GM06990 (cell line): ENCODE measurements around the gene NME3.

Source experiments
- DNase-seq: peaks from one replicate; pipeline ENCODE4 v3.0.0-alpha.2; 2011; ENCODE audit not compliant: insufficient read length; ENCODE audit errors: extremely low read depth
- H3K27me3 ChIP-seq: replicated peaks from 2 replicates; pipeline ENCODE4 v1.6.0; 2011; ENCODE audit warnings: low read length; ENCODE audit not compliant: control insufficient read depth, insufficient read depth
- H3K36me3 ChIP-seq: 2 replicates; pipeline ENCODE4 v1.5.1; 2011; ENCODE audit warnings: low read length; ENCODE audit not compliant: control insufficient read depth, insufficient read depth
- H3K4me3 ChIP-seq: replicated peaks from 2 replicates; pipeline ENCODE4 v1.5.1; 2011; ENCODE audit warnings: low read depth, mild to moderate bottlenecking, control low read depth, low read length
- TF ChIP-seq, protein P1 (sequence below): IDR thresholded peaks from 2 replicates; pipeline ENCODE4 v1.5.1; 2011; ENCODE audit warnings: low read length, control low read depth, mild to moderate bottlenecking, inconsistent platforms; ENCODE audit not compliant: insufficient read depth, poor library complexity, severe bottlenecking

Gene NME3

GRCh38 chr16:1792836-1793577, 21.7 kb upstream of the NME3 start:
- no peak overlapping the region for H3K4me3 ChIP-seq
- TF ChIP-seq, protein P1, sequence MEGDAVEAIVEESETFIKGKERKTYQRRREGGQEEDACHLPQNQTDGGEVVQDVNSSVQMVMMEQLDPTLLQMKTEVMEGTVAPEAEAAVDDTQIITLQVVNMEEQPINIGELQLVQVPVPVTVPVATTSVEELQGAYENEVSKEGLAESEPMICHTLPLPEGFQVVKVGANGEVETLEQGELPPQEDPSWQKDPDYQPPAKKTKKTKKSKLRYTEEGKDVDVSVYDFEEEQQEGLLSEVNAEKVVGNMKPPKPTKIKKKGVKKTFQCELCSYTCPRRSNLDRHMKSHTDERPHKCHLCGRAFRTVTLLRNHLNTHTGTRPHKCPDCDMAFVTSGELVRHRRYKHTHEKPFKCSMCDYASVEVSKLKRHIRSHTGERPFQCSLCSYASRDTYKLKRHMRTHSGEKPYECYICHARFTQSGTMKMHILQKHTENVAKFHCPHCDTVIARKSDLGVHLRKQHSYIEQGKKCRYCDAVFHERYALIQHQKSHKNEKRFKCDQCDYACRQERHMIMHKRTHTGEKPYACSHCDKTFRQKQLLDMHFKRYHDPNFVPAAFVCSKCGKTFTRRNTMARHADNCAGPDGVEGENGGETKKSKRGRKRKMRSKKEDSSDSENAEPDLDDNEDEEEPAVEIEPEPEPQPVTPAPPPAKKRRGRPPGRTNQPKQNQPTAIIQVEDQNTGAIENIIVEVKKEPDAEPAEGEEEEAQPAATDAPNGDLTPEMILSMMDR, result no peak
- H3K27me3 ChIP-seq, result no peaks in the 10 kb centered on the region
- peaks cover 8% of the 10 kb centered on the region for H3K36me3 ChIP-seq
- DNase-seq, result no peak

DNA sequence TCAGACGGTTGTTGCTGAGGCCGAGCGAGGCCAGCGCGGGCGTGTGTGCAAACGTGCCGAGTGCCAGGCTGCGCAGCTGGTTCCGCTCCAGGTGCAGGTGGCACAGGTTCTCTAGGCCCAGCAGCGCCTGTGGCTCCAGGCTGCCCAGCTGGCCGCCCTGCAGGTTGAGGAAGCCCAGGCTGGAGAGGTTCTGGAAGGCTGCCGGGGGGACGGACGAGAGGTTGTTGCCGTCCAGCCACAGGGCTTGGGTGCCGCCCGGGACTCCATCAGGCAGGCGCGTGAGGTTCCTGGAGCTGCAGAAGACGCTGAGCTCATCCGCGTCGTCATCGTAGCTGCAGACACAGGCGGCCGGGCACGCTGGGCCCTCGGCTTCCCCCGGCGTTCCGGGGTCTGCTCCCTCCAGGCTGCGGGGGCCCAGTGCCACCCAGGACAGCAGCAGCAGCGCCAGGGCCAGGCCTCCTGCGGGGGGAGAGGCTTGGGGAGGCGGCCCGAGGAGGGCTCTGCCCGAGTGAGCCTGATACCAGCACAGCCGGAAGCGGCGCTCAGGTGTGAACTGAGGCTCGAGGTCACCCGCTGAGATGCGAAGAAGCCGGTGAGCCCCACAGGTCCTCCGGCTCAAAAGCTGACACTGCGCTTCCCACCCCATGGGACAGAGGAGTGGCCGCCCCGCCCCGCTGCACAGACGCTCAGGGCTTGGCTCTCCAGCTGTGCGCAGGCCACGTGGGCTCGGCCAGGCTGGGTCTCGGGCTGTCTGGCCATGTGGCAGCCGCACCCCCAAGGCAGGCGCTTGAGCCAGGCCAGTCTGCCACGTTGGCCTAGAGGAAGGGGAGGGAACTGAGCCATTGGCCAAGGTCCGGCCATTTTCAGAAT, 20.8 kb upstream of the NME3 start:
- TF ChIP-seq, protein P1, result no peak
- H3K27me3 ChIP-seq, result no peaks in the 10 kb centered on the region
- H3K36me3 ChIP-seq, result peaks cover 8% of the 10 kb centered on the region
- peak; percentile 15 for DNase-seq
- no peak overlapping the region for H3K4me3 ChIP-seq

DNA sequence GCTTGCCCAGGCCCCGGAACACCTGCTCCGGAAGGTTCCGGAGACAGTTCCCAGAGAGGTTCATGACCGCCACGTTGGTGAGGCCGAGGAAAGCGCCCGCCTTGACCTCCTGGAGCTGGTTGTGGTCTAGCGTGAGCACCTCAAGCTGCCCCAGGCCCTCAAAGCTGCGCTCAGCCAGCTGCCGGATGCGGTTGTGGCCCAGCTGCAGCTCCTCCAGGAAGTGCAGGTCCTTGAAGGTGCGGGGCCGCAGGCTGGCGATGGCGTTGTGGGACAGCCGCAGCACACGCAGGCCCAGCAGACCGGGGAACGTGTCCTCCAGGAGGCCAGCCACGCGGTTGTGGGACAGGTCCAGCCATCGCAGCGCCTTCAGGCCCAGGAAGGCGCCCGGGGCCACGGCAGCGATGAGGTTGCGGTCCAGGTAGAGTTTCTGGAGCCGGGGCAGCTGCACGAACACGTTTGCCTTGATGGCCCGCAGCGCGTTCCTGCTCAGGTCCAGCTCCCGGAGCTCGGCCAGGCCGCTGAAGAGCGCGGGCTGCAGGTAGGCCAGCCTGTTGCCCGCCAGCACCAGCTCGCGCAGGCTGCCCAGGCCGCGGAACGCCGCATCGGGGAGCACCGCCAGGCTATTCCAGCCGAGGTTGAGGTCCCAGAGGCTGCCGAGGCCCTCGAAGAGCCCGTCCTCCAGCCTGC, 20.1 kb upstream of the NME3 start:
- TF ChIP-seq, protein P1, result no peak
- H3K27me3 ChIP-seq, result no peaks in the 10 kb centered on the region
- H3K36me3 ChIP-seq, result peaks cover 13% of the 10 kb centered on the region
- no peak overlapping the region for H3K4me3 ChIP-seq
- peak; percentile 21 for DNase-seq

GRCh38 chr16:1790611-1791255, 19.4 kb upstream of the NME3 start:
- Histone ChIP-seq H3K27me3 (no peaks in the 10 kb centered on the region), H3K4me3 (no peak overlapping the region), H3K36me3 (peaks cover 13% of the 10 kb centered on the region)
- TF ChIP-seq, protein P1, result no peak
- peak; percentile 19 for DNase-seq

GRCh38 chr16:1790261-1790610, 18.9 kb upstream of the NME3 start:
- Histone ChIP-seq H3K36me3 (peaks cover 13% of the 10 kb centered on the region), H3K4me3 (no peak overlapping the region), H3K27me3 (no peaks in the 10 kb centered on the region)
- TF ChIP-seq, protein P1, result no peak
- DNase-seq, result no peak
